Effector memory CD8-positive, alpha-beta T cell (primary cell): ENCODE results near the gene ITGAV.

Source experiments
- ATAC-seq: fragments of 150-1000 bp; cut with Tn5 transposase; replicated peaks from 2 replicates; pipeline ENCODE4 v1.10.0; 2021; ENCODE audit warnings: mild to moderate bottlenecking, moderate library complexity
- DNase-seq, 3 experiments: peaks; one replicate each; pipeline ENCODE4 v3.0.0; 2021
- H3K27ac Mint-ChIP-seq, 2 donors: one replicate each; pipeline ENCODE4 v1.8.0; 2022; ENCODE audit warnings: mild to moderate bottlenecking in 2 of 2, mixed read lengths in 2 of 2, moderate library complexity in 2 of 2
- H3K27me3 Mint-ChIP-seq, 2 donors: one replicate each; pipeline ENCODE4 v1.8.0; 2022; ENCODE audit warnings: mixed read lengths in 2 of 2
- H3K36me3 Mint-ChIP-seq: one replicate; pipeline ENCODE4 v1.8.0; 2022; ENCODE audit warnings: mild to moderate bottlenecking, moderate library complexity, mixed read lengths; ENCODE audit not compliant: insufficient read depth
- H3K4me1 Mint-ChIP-seq, 2 donors: one replicate each; pipeline ENCODE4 v1.8.0; 2022; ENCODE audit warnings: low read depth in 2 of 2, mixed read lengths in 2 of 2
- H3K4me3 Mint-ChIP-seq, 2 donors: one replicate each; pipeline ENCODE4 v1.8.0; 2022; ENCODE audit warnings: mild to moderate bottlenecking in 2 of 2, mixed read lengths in 2 of 2, moderate library complexity in 2 of 2
- H3K9me3 Mint-ChIP-seq, 2 donors: one replicate each; pipeline ENCODE4 v1.8.0; 2022; ENCODE audit warnings: mixed read lengths in 2 of 2

ITGAV gene

DNA sequence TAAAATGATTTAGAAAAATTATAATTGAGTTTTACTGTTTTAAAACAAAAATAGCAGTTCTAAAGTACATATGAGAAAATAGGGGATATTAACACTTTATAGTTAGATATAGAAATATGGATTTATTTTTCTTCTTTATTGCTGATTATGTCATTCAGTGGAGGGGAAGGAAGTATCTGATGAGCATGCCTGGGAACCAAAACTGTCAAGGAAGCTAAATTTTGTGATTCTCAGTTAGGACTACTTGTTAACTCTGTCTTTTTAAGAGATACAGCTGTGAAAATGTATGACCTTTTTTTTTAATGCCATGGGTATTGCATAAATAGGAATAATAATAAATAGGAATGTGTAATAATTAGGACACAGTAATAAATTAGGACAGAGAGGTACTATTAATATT lies 44.8 kb downstream of the ITGAV start:
- H3K27me3 Mint-ChIP-seq: no peaks in the 10 kb centered on the region
- no peak overlapping the region for H3K27ac Mint-ChIP-seq
- peaks cover 6% of the 10 kb centered on the region for H3K36me3 Mint-ChIP-seq
- no peaks in the 10 kb centered on the region for H3K4me1 Mint-ChIP-seq
- H3K4me3 Mint-ChIP-seq: no peak overlapping the region
- no peak for DNase-seq
- ATAC-seq: no peak
- no peaks in the 10 kb centered on the region for H3K9me3 Mint-ChIP-seq

DNA sequence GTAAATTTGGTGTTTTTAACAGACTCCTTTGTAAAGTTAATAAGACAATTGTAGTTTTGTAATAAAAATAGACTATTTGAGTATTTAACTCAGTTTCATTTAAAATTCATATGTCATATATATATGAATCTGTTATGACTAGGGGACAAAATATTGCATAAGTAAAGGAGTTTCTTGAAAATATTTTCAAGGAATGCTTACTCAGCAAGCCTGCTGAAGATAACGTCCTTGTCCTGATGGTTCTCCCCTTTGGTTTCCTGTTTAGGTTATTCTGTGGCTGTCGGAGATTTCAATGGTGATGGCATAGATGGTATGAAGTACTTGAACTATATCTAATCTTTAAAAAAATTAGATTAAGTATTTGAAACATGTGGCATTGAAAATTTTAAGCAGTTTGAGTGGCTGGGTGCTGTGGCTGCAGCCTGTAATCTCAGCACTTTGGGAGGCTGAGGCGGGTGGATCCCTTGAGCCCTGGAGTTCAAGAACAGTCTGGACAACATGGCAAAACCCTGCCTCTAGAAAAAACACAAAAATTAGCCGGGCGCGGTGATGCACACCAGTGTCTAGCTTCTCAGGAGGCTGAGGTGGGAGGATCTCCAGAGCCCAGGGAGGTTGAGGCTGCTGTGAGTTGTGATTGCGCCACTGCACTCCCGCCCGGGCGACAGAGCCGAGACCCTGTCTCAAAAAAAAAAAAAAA lies 47.1 kb downstream of the ITGAV start:
- no peak overlapping the region for H3K27ac Mint-ChIP-seq
- no peaks in the 10 kb centered on the region for H3K4me1 Mint-ChIP-seq

DNA sequence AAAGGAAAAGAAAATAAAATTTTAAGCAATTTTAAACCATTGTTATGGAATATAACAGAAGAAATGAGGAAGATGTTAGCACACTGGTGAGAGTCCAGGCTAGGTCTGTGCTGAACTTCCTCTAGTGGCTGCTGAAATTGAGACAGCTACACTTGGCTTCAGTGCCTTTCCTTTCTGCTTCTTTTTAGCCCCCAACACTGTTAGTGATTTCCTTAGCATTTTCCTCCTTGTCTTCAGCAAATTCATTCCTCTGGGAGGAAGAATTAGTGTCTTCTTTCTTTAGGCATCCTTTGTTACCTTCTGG lies 47.6 kb downstream of the ITGAV start:
- peaks cover 2% of the 10 kb centered on the region for H3K36me3 Mint-ChIP-seq
- no peaks in the 10 kb centered on the region for H3K9me3 Mint-ChIP-seq
- no peaks in the 10 kb centered on the region for H3K27me3 Mint-ChIP-seq
- DNase-seq: no peak
- no peak overlapping the region for H3K4me3 Mint-ChIP-seq
- ATAC-seq: no peak
- peak overlapping the region in 1 of 2 donors; percentile 2 for H3K27ac Mint-ChIP-seq
- H3K4me1 Mint-ChIP-seq: no peaks in the 10 kb centered on the region

More for the DNA sequence above, 47.1 kb downstream of the ITGAV start:
- no peak overlapping the region for H3K4me3 Mint-ChIP-seq
- DNase-seq (no peak), ATAC-seq (no peak)
- H3K27me3 Mint-ChIP-seq: no peaks in the 10 kb centered on the region
- no peaks in the 10 kb centered on the region for H3K9me3 Mint-ChIP-seq
- peaks cover 2% of the 10 kb centered on the region for H3K36me3 Mint-ChIP-seq

DNA sequence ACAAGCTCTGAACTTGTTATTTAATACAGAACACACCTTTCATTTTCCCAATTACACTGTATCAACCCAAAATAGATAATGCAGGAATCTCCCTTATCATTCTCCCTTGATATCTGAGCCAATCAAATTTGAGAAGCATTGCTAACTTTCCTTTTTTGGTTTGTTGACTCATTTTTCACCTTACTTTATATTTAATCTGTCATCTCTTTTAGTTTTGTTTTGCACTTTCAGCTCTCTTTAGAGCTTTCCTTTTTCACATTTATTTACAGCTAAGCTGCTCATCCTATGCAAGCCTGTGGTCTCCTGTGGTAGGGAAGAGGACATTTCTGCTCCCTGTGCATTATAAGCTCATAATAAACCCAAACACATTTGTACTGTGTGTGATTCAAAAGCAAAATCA lies 50.1 kb downstream of the ITGAV start:
- Mint-ChIP-seq H3K4me3 (no peak overlapping the region), H3K27ac (no peak overlapping the region), H3K27me3 (no peaks in the 10 kb centered on the region), H3K36me3 (peaks cover 13% of the 10 kb centered on the region), H3K4me1 (no peaks in the 10 kb centered on the region), H3K9me3 (no peaks in the 10 kb centered on the region)
- ATAC-seq (no peak), DNase-seq (no peak)

DNA sequence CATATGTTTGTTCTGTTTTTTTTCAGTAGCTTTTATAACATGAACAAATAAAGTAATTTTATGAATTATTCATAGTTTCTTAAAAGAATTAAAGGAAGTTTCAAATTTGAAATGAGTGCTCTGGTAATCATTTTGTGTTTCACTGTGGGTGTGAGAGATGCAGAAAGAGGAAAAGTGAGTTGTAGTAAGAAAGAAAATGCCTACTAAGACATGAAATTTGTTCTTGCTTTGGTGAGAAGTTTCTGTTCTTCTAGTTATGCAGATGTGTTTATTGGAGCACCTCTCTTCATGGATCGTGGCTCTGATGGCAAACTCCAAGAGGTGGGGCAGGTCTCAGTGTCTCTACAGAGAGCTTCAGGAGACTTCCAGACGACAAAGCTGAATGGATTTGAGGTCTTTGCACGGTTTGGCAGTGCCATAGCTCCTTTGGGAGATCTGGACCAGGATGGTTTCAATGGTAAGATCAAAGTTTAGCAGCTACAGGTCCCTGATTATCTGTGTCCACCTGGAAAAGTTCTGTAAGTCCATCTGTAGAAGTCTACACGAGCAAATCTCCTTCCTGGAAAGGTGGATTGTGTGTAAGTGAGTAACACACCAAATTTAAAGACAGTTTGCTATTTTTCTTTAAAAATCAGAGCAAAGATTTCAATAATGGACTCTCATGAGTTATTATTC lies 51.4 kb downstream of the ITGAV start:
- no peaks in the 10 kb centered on the region for H3K27me3 Mint-ChIP-seq
- H3K9me3 Mint-ChIP-seq: no peaks in the 10 kb centered on the region
- no peaks in the 10 kb centered on the region for H3K4me1 Mint-ChIP-seq
- peaks cover 15% of the 10 kb centered on the region for H3K36me3 Mint-ChIP-seq
- H3K27ac Mint-ChIP-seq: no peak overlapping the region
- DNase-seq (no peak), ATAC-seq (no peak)
- H3K4me3 Mint-ChIP-seq: no peak overlapping the region

- Mint-ChIP-seq H3K4me3 (no peak overlapping the region), H3K4me1 (no peaks in the 10 kb centered on the region), H3K27ac (no peak overlapping the region), H3K27me3 (no peaks in the 10 kb centered on the region), H3K9me3 (no peaks in the 10 kb centered on the region), H3K36me3 (peaks cover 16% of the 10 kb centered on the region)
- DNase-seq (peak; percentile 13 to 28 (median 14)), ATAC-seq (peak; percentile 80)
Observed at GRCh38 chr2:186641807-186642321, 52.0 kb downstream of the ITGAV start.

- H3K27me3 Mint-ChIP-seq: no peaks in the 10 kb centered on the region
- H3K9me3 Mint-ChIP-seq: no peaks in the 10 kb centered on the region
- DNase-seq (no peak), ATAC-seq (no peak)
- no peak overlapping the region for H3K4me3 Mint-ChIP-seq
- peaks cover 17% of the 10 kb centered on the region for H3K36me3 Mint-ChIP-seq
- no peak overlapping the region for H3K27ac Mint-ChIP-seq
- no peaks in the 10 kb centered on the region for H3K4me1 Mint-ChIP-seq
Observed at GRCh38 chr2:186644791-186645190, 54.9 kb downstream of the ITGAV start.

- H3K36me3 Mint-ChIP-seq: peaks cover 24% of the 10 kb centered on the region
- DNase-seq: no peak
Observed at GRCh38 chr2:186645999-186646398, 56.1 kb downstream of the ITGAV start.

GRCh38 chr2:186648130-186648529 lies 58.3 kb downstream of the ITGAV start:
- no peak for DNase-seq
- H3K4me1 Mint-ChIP-seq: no peaks in the 10 kb centered on the region
- no peak for ATAC-seq
- no peaks in the 10 kb centered on the region for H3K27me3 Mint-ChIP-seq
- H3K36me3 Mint-ChIP-seq: peaks cover 30% of the 10 kb centered on the region
- H3K27ac Mint-ChIP-seq: no peak overlapping the region
- no peak overlapping the region for H3K4me3 Mint-ChIP-seq
- H3K9me3 Mint-ChIP-seq: no peaks in the 10 kb centered on the region

More at GRCh38 chr2:186645999-186646398, 56.1 kb downstream of the ITGAV start:
- H3K4me3 Mint-ChIP-seq: no peak overlapping the region
- no peaks in the 10 kb centered on the region for H3K9me3 Mint-ChIP-seq
- ATAC-seq: no peak
- no peaks in the 10 kb centered on the region for H3K27me3 Mint-ChIP-seq
- no peaks in the 10 kb centered on the region for H3K4me1 Mint-ChIP-seq
- H3K27ac Mint-ChIP-seq: no peak overlapping the region

- Mint-ChIP-seq H3K4me1 (no peaks in the 10 kb centered on the region), H3K9me3 (no peaks in the 10 kb centered on the region), H3K36me3 (peaks cover 20% of the 10 kb centered on the region), H3K27ac (no peak overlapping the region), H3K4me3 (no peak overlapping the region), H3K27me3 (no peaks in the 10 kb centered on the region)
- ATAC-seq: no peak
- DNase-seq: no peak
Observed at GRCh38 chr2:186653511-186653910, 63.7 kb downstream of the ITGAV start.

GRCh38 chr2:186659383-186659782 lies 69.5 kb downstream of the ITGAV start:
- no peaks in the 10 kb centered on the region for H3K4me1 Mint-ChIP-seq
- no peak for ATAC-seq
- peaks cover 15% of the 10 kb centered on the region for H3K36me3 Mint-ChIP-seq
- no peak overlapping the region for H3K4me3 Mint-ChIP-seq
- no peaks in the 10 kb centered on the region for H3K27me3 Mint-ChIP-seq
- no peaks in the 10 kb centered on the region for H3K9me3 Mint-ChIP-seq
- H3K27ac Mint-ChIP-seq: no peak overlapping the region
- DNase-seq: no peak

DNA sequence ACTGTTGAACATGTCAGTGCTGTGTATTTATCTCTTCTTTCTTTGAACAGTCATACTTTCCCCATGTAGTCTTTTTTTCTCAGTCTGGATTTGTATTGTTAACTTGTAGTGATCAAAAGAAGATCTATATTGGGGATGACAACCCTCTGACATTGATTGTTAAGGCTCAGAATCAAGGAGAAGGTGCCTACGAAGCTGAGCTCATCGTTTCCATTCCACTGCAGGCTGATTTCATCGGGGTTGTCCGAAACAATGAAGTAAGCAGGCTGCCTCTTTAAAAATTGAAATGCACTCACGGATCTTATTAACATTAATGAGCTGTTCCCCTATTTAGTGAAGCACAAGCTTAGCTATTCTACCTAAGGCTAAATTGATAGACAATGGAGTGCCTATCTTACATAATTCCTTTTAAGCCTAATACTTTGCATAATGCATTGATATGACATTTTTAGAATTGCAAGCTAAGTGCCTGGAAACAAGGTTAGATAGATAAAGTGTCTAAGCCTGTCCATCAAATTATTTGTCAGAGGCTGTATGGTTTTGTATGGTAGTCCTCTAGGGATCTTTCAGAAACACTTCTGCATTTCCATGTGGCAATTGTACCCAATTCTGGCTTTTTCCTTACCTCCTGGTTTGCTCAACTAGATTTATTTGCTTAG lies 74.7 kb downstream of the ITGAV start:
- no peaks in the 10 kb centered on the region for H3K4me1 Mint-ChIP-seq
- ATAC-seq (no peak), DNase-seq (no peak)
- peaks cover 42% of the 10 kb centered on the region for H3K36me3 Mint-ChIP-seq
- H3K27ac Mint-ChIP-seq: no peak overlapping the region
- no peaks in the 10 kb centered on the region for H3K27me3 Mint-ChIP-seq
- H3K4me3 Mint-ChIP-seq: no peak overlapping the region
- H3K9me3 Mint-ChIP-seq: no peaks in the 10 kb centered on the region

DNA sequence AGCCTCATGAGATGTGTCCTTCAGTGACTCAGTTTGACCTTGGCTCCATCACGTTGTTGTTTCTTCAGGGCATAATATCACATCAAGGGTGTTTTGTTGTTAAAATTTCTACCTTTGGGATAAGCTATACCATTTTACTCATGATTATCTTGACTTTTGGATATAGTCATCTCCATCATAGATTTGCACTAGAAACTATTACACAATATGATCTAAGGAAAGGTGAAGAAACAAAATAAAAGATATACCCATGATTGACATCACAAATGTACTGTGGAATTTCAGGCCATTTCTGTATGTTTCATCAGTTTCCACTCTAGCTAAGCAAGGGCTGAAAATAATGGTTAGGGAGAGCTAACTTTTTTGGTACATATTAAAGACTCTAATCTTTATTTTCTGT lies 79.3 kb downstream of the ITGAV start:
- ATAC-seq (no peak), DNase-seq (no peak)
- H3K27me3 Mint-ChIP-seq: no peaks in the 10 kb centered on the region
- H3K36me3 Mint-ChIP-seq: peaks cover 67% of the 10 kb centered on the region
- no peaks in the 10 kb centered on the region for H3K4me1 Mint-ChIP-seq
- no peak overlapping the region for H3K4me3 Mint-ChIP-seq
- H3K9me3 Mint-ChIP-seq: peaks cover 0 to 2% of the 10 kb centered on the region in 2 donors
- H3K27ac Mint-ChIP-seq: no peak overlapping the region

DNA sequence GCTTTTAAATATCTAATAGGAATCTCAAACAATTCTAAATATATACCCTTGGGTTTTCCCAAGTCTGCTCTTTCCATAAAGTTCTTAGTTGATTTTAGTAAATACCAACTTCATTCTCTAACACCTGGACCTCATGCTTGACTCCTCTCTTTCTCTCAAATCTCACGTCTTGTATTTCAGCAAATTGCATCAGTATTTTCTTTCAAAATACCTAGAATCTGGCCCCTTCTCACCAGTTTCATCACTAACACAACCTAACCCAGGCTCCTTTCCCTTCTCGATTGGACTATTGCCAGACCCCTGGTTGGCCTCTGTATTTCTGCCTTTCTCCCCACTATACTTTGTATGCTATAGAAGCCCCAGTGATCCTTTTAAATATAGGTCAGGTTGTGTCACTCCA lies 81.0 kb downstream of the ITGAV start:
- H3K4me1 Mint-ChIP-seq: no peaks in the 10 kb centered on the region
- no peak for DNase-seq
- H3K9me3 Mint-ChIP-seq: peaks cover 0 to 2% of the 10 kb centered on the region in 2 donors
- ATAC-seq: no peak
- H3K4me3 Mint-ChIP-seq: no peak overlapping the region
- H3K27ac Mint-ChIP-seq: no peak overlapping the region
- H3K36me3 Mint-ChIP-seq: peaks cover 70% of the 10 kb centered on the region
- no peaks in the 10 kb centered on the region for H3K27me3 Mint-ChIP-seq
